Loucy (cell line): Measurements from ENCODE around the gene KRTAP5-8.

Experiments used
- H2AFZ ChIP-seq: fragments of 200-600 bp; sonication (generic); 2 replicates; pipeline ENCODE4 v1.6.0; 2016; ENCODE audit warnings: antibody characterized with exemption, mild to moderate bottlenecking, low read length, moderate library complexity
- H3F3A ChIP-seq: fragments of 200-600 bp; 2 replicates; pipeline ENCODE4 v1.6.0; 2016; ENCODE audit warnings: antibody characterized with exemption, low read depth, mild to moderate bottlenecking
- H3K27me3 ChIP-seq: fragments of 200-600 bp; sonication (generic); 2 replicates; pipeline ENCODE4 v1.6.1; 2014; ENCODE audit warnings: low read length, mild to moderate bottlenecking; ENCODE audit not compliant: insufficient read depth, poor library complexity, severe bottlenecking
- H3K36me3 ChIP-seq: fragments of 200-600 bp; sonication (generic); 2 replicates; pipeline ENCODE4 v1.6.1; 2016; ENCODE audit warnings: low read length; ENCODE audit not compliant: insufficient read depth
- H3K4me1 ChIP-seq: fragments of 200-600 bp; sonication (generic); 2 replicates; pipeline ENCODE4 v1.5.1; 2014; ENCODE audit warnings: low read length, mild to moderate bottlenecking; ENCODE audit not compliant: insufficient read depth, poor library complexity, severe bottlenecking
- H3K4me2 ChIP-seq: fragments of 200-600 bp; sonication (generic); 2 replicates; pipeline ENCODE4 v1.6.0; 2014; ENCODE audit warnings: antibody characterized with exemption, low read length, low read depth, mild to moderate bottlenecking; ENCODE audit not compliant: poor library complexity, severe bottlenecking
- H3K4me3 ChIP-seq: fragments of 200-600 bp; sonication (generic); 2 replicates; pipeline ENCODE4 v1.5.1; 2014; ENCODE audit warnings: low read length, mild to moderate bottlenecking, mixed read lengths; ENCODE audit not compliant: poor library complexity, severe bottlenecking
- H3K79me2 ChIP-seq: fragments of 200-600 bp; sonication (generic); 2 replicates; pipeline ENCODE4 v1.6.1; 2014; ENCODE audit warnings: low read length; ENCODE audit not compliant: insufficient read depth
- H3K9ac ChIP-seq: fragments of 200-600 bp; sonication (generic); 2 replicates; pipeline ENCODE4 v1.6.0; 2014; ENCODE audit warnings: mild to moderate bottlenecking, low read depth, low read length, moderate library complexity; ENCODE audit not compliant: poor library complexity, severe bottlenecking
- H3K9me2 ChIP-seq: fragments of 200-600 bp; sonication (generic); replicated peaks from 2 replicates; pipeline ENCODE4 v1.6.1; 2016; ENCODE audit warnings: low read depth, low read length, mixed read lengths
- H3K9me3 ChIP-seq: fragments of 200-600 bp; sonication (generic); 2 replicates; pipeline ENCODE4 v1.6.1; 2014; ENCODE audit warnings: mild to moderate bottlenecking, antibody characterized with exemption, low read length, low read depth; ENCODE audit not compliant: insufficient read depth
- H4K20me1 ChIP-seq: fragments of 200-600 bp; sonication (generic); 2 replicates; pipeline ENCODE4 v1.6.0; 2014; ENCODE audit warnings: antibody characterized with exemption, low read length, mild to moderate bottlenecking; ENCODE audit not compliant: insufficient read depth, poor library complexity, severe bottlenecking
- CTCF ChIP-seq: fragments of 200-600 bp; sonication (generic); conservative IDR thresholded peaks from 2 replicates; pipeline ENCODE4 v1.5.1; 2014; ENCODE audit warnings: mild to moderate bottlenecking, antibody characterized with exemption, low read length
- EZH2phosphoT487 ChIP-seq: fragments of 200-600 bp; IDR thresholded peaks from 2 replicates; pipeline ENCODE4 v1.6.1; 2018; ENCODE audit warnings: antibody characterized with exemption, mild to moderate bottlenecking, moderate library complexity, borderline replicate concordance

Gene KRTAP5-8

GRCh38 chr11:71562120-71562519 is 24.3 kb downstream of the KRTAP5-8 start:
- H2AFZ ChIP-seq: no peak overlapping the region
- no peaks in the 10 kb centered on the region for H3K36me3 ChIP-seq
- no peaks in the 10 kb centered on the region for H3K27me3 ChIP-seq
- no peak overlapping the region for H3K4me2 ChIP-seq
- H3F3A ChIP-seq: no peaks in the 10 kb centered on the region
- no peaks in the 10 kb centered on the region for H4K20me1 ChIP-seq
- TF ChIP-seq CTCF (no peak), EZH2phosphoT487 (no peak)
- H3K79me2 ChIP-seq: no peaks in the 10 kb centered on the region
- H3K4me3 ChIP-seq: no peak overlapping the region
- H3K9ac ChIP-seq: no peak overlapping the region
- no peaks in the 10 kb centered on the region for H3K9me3 ChIP-seq
- no peaks in the 10 kb centered on the region for H3K4me1 ChIP-seq
- no peaks in the 10 kb centered on the region for H3K9me2 ChIP-seq

GRCh38 chr11:71563406-71563805 is 25.6 kb downstream of the KRTAP5-8 start:
- Histone ChIP-seq H3K36me3 (no peaks in the 10 kb centered on the region), H3K9ac (no peak overlapping the region), H2AFZ (no peak overlapping the region), H3K27me3 (no peaks in the 10 kb centered on the region), H4K20me1 (no peaks in the 10 kb centered on the region), H3K4me3 (no peak overlapping the region), H3F3A (no peaks in the 10 kb centered on the region), H3K9me2 (no peaks in the 10 kb centered on the region), H3K4me1 (no peaks in the 10 kb centered on the region), H3K79me2 (no peaks in the 10 kb centered on the region), H3K4me2 (no peak overlapping the region), H3K9me3 (no peaks in the 10 kb centered on the region)
- no peak for TF ChIP-seq EZH2phosphoT487
- peak; percentile 72 for TF ChIP-seq CTCF

- Histone ChIP-seq H3K4me2 (no peak overlapping the region), H3K9ac (no peak overlapping the region), H3K27me3 (no peaks in the 10 kb centered on the region), H3K4me1 (no peaks in the 10 kb centered on the region), H3F3A (no peaks in the 10 kb centered on the region), H3K36me3 (no peaks in the 10 kb centered on the region), H3K9me2 (no peaks in the 10 kb centered on the region), H4K20me1 (no peaks in the 10 kb centered on the region), H2AFZ (no peak overlapping the region), H3K79me2 (no peaks in the 10 kb centered on the region), H3K9me3 (no peaks in the 10 kb centered on the region), H3K4me3 (no peak overlapping the region)
- no peak for TF ChIP-seq EZH2phosphoT487
- no peak for TF ChIP-seq CTCF
Observed at GRCh38 chr11:71564430-71564829, 26.6 kb downstream of the KRTAP5-8 start.
